Activated T-cell treated with anti-CD3 and anti-CD28 coated beads for 48 hours (primary cell): ENCODE results near the gene LAS1L.
"Not testable (repeated sequence)": the region's sequence is repeated elsewhere in the genome, so short reads cannot be mapped to it uniquely, and the experiment has no call there.

Experiments used
- DNase-seq: peaks from one replicate; pipeline ENCODE4 v3.0.0-alpha.2; 2020; ENCODE audit warnings: low read depth

LAS1L gene

DNA sequence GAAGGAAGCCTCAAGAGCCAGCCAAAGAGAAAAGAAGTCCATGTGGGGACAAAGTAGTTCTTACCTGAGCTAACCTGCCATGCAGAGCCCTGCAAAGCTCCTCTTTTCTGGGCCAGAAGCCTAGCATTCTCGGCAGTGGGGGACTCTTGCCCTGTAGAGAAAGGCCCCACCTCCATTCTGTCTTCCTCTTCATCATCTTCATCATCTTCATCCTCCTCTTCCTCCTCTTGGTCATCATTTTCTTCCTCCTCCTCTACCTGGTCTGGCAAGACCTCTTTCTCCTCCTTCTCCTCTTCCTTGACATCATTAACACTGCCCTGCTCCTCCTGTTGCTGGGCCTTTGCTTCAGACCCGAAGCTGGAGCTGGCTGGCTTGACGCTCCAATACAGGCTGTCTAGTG lies 16.7 kb downstream of the LAS1L start:
- no peak for DNase-seq

DNA sequence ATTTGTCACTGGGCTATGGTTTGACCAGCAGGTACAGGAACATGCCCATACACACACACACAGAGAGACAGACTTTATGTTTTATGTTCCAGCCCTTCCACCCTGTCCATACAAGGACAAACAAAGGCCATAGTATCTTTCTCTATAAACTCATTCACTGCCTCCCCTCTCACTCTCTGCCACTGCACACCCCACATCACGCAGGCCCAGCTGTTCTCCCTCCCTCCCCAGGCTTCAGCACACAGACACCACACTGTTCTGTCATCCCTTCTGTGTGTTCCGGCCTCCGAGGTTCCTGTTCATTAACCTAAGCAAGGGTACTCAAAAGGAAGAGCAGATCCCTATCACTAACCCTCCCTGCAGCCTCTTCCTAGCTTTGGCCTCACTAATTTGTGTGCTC lies 17.8 kb downstream of the LAS1L start:
- DNase-seq, result no peak

DNA sequence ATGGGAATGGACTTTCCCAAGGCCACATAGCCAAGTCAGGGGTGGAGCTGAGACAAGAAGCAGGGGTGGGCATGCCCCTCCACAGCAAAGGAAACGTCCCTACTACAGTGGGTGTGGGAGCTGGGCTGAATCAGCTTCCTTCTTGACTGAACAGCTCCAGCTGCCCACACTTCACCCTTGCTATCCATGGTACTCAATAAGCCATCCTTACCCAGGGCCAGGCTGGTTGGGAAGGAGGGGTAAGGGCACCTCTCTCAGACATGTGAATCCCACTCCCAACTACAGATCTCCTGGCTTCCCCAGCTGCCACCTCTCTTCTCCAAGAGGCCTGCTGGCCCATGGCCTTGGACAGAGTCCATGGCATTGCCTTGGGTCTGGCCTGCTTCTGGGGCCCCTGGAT lies 21.0 kb downstream of the LAS1L start:
- DNase-seq, result no peak

DNA sequence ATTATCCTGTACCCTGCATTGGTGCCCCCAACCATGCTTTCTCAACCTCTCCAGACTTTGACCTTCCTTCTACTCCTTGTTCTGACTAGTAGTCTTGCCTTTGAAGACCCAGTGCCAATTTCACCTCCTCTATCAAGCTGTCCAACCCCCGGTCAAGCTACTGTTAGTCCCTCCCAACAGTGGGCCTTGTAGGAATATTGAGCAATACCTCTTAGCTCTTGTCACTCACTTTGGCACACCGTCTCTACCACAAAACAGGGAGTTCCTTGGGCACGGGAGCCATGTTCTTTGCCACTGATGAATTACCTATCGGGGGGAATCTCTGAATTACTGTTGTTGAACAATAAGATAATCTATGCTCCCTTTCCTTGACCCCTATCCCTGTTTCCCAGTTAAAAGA lies 25.2 kb downstream of the LAS1L start:
- no peak for DNase-seq

DNA sequence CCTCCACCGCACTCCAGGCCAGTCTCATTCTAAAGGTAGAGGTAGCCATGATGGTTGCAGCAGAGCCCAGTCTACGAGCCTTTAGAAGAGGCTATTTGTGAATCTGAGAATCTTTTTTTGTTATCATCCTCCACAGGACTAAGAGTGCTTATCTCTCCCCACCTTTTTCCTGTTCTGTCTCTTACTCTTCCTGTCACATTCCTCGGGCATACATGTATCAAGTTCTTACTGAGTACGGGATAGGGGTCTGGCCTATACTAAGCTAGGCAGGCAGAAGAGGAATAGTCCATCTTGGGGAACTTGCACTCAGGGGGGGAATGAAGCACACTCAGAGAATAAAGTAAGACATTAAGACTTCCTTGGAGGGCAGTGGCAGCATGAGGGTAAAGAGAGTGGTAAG lies 25.7 kb downstream of the LAS1L start:
- no peak for DNase-seq

DNA sequence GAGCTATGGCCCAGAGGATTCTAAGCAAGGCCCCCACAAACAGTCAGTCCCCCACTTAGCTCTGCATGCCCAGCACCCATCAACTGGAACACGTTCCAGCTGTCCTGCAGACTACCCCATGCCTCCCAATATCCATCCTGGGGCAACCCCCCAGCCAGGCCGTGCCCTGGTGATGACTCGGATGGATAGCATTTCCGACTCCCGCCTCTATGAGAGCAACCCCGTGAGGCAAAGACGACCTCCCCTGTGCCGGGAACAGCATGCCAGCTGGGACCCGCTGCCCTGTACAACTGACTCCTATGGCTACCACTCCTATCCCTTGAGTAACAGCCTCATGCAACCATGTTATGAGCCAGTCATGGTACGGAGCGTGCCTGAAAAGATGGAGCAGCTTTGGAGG lies 32.0 kb downstream of the LAS1L start:
- no peak for DNase-seq

DNA sequence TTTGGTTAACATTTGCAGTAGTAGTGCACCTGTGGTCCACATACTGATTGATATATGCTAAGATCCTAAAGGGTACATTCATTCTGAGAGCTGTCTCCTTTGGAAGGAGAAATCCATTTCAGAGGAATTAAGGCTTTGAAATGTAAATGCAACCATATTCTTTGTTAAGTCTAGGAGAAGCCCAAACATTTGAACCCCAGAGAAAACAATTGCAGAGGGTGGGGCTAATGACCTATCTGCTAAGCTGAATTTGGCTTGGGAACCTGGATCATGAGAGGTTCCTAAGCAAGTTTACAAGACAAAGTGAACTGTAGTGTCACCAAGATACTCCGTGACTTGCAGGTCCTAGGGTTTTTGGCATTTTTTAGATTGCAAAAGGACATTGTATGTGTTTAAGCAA lies 41.2 kb downstream of the LAS1L start:
- no peak for DNase-seq

DNA sequence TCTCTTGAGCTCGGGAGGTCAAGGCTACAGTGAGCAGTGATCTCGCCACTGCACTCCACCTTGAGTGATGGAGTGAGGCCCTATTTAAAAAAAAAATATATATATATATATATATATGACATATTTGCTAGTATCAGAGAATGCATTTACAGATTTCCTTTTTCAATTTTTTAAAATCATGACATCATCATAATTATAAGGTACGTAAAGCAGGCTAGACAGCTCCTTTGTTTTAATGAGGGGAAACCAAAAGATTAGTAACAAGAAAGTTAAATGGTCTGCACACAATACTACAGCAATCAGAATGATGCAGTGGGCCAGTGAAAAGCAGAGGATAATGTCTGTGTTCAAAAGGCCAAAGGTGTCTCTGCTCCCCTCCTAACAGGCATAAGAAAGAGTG lies 43.0 kb downstream of the LAS1L start:
- no peak for DNase-seq

DNA sequence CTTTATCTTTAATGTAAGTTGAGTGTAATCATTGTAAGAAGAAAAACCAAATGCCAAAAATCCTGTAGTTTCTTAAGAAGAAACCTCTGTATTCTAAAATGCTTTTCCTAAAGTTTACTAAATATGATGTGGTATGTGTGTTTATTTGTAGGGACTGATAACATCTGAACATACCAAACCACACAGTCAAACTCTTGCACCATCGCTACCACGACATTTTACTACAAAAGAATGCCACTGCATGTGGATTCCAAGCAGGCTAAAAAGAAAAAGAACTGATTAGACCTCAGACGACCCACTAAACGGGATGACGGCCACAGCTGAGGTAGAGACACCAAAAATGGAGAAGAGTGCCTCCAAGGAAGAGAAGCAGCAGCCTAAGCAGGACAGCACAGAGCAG lies 46.1 kb downstream of the LAS1L start:
- no peak for DNase-seq

DNA sequence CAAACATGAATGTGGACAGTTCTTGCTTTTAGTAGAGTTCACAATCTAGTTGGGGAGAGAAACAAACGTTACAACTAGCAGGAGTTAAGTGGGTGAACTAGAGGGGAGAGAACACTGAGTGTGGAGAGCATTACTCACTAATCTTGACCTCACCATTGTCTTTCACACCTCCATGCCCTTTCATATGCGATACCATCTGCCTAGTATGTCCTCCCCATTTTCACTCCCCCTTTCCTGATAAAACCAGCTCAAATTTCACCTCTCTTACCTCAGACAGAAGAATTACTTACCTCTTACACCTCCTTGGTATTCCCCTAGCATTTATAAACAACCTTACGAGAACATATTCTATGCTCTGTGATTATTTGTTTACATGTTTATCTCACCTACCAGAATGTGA lies 53.6 kb downstream of the LAS1L start:
- no peak for DNase-seq

DNA sequence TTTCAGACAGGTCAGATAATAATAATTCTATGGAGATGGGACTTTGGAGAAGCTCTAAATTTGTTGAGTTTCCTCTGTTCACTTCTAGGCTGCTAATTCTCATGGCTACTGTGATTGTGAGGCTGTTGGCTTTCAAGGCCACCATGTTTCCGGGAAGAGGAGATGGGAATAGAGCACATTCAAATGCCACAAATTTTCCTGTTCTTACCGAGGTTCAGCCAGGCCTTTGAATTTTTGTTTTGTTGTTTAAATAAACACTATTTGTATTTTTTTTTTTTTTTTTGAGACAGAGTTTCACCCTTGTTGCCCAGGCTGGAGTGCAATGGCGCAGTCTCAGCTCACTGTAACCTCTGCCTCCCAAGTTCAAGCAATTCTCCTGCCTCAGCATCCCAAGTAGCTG lies 55.5 kb downstream of the LAS1L start:
- DNase-seq, result not testable (repeated sequence)

DNA sequence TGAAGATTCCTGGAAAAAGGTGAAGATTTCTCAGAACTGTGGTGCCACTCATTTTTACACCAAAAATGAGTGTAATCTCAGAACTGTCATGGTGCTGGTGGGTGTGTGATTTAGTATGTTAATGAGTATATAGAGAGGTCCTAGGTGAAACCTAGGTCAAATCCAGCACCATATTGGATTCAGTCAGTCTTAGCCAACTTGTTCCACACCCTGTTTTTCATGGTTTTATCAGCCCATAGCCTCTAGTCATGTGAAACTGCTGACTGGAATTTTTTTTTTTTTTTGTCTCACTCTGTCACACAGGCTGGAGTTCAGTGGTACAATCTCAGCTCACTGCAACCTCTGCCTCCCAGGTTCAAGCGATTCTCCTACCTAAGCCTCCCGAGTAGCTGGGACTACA lies 58.0 kb downstream of the LAS1L start:
- DNase-seq, result no peak

DNA sequence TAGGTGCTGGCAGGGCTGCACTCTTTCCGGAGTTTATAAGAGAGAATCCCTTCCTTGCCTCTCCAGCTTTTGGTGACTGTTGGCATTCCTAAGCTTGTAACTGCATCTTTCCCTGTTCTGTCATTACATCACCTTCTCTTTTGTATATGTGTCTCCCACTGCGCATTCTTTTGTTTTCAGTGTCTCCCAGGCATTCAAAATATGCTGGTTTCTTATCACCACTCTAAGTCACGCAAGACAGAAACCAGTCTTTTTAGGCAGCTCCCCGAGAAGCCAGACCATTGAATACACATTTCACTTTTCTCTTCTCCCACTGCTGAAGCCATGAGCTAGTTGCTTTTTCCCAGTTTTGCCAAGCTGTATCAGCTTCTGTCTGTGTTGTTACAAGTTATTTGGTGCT lies 71.0 kb downstream of the LAS1L start:
- no peak for DNase-seq
